ENCODE measurements around the gene GNLY. TPM values are rescaled to one million over a fixed set of nuclear protein-coding genes. Genes with fewer than 3 reads are reported as not detected.
"Not testable (repeated sequence)": the region's sequence is repeated elsewhere in the genome, so short reads cannot be mapped to it uniquely, and the experiment has no call there.

GNLY gene
- total RNA-seq, 2 donors from 2014 or later, result not detected

DNA sequence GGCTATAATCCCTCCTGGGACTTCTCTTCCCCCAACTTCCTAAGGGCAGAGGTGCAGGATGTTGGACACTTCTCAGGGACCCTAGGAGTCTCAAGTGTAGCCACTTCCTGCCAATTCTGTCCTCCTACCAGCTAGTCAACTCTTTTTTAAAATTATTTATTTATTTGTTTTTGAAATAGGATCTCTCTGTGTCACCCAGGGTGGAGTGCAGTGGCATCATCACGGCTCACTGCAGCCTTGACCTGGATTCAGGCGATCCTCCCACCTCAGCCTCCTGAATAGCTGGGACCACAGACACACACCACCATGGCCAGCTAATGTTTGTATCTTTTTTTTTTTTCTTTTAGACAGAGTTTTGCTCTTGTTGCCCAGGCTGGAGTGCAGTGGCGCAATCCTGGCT is 37.7 kb upstream of the GNLY start:
- peaks cover 30% of the 10 kb centered on the region for H3K36me3 ChIP-seq (ENCODE audit: control insufficient read depth, insufficient read depth, low read length)
- TF ChIP-seq, protein P1, sequence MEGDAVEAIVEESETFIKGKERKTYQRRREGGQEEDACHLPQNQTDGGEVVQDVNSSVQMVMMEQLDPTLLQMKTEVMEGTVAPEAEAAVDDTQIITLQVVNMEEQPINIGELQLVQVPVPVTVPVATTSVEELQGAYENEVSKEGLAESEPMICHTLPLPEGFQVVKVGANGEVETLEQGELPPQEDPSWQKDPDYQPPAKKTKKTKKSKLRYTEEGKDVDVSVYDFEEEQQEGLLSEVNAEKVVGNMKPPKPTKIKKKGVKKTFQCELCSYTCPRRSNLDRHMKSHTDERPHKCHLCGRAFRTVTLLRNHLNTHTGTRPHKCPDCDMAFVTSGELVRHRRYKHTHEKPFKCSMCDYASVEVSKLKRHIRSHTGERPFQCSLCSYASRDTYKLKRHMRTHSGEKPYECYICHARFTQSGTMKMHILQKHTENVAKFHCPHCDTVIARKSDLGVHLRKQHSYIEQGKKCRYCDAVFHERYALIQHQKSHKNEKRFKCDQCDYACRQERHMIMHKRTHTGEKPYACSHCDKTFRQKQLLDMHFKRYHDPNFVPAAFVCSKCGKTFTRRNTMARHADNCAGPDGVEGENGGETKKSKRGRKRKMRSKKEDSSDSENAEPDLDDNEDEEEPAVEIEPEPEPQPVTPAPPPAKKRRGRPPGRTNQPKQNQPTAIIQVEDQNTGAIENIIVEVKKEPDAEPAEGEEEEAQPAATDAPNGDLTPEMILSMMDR (conservative IDR thresholded peaks at IDR 0.05), result no peak
- no peak overlapping the region for H3K9ac ChIP-seq (ENCODE audit: extremely low read depth, low read length, poor library complexity, severe bottlenecking)
- Mint-ChIP-seq H3K4me3 (no peak overlapping the region), H3K27ac (no peak overlapping the region), H3K27me3 (ENCODE audit: insufficient read depth) (no peaks in the 10 kb centered on the region), H3K9me3 (no peaks in the 10 kb centered on the region), H3K36me3 (ENCODE audit: low read depth) (peaks cover 33% of the 10 kb centered on the region), H3K4me1 (no peaks in the 10 kb centered on the region)
- no peaks in the 10 kb centered on the region for H3K4me1 ChIP-seq (ENCODE audit: control insufficient read depth, insufficient read depth, low read length)
- H3K27ac ChIP-seq (ENCODE audit: low read depth, low read length), result no peak overlapping the region
- 96% methylated on average over 3 of the region's 3 CpGs; no CpG with 5 or more reads in 1 of the 2 experiments for WGBS, 2 experiments (ENCODE audit: insufficient coverage in 1 of 2, insufficient read length in 1 of 2)
- H3K27me3 ChIP-seq (ENCODE audit: control insufficient read depth, insufficient read depth, low read length, poor library complexity, severe bottlenecking), result no peaks in the 10 kb centered on the region
- H3K9me3 ChIP-seq (ENCODE audit: control insufficient read depth, low read length), result no peaks in the 10 kb centered on the region
- DNase-seq, result no peak
- H3K4me3 ChIP-seq (ENCODE audit: low read length), result no peak overlapping the region

DNA sequence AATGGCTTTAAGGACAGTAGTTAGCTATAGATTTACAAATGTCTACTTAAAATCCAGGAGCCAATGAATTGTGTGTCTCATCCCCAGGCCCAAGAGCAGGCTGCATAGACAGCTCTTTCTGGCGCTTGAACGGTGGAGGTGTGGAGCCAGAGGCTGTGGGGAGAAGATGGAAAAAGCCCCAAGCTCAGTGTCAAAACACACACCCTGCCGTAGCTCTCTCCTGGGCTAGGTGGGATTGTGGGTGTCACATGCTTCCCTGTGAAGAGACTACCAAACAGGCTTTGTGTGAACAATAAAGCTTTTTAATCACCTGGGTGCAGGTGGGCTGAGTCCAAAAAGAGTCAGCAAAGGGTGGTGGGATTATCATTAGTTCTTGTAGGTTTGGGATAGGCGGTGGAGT is 36.8 kb upstream of the GNLY start:
- H3K27me3 ChIP-seq (ENCODE audit: control insufficient read depth, insufficient read depth, low read length, poor library complexity, severe bottlenecking); H3K4me1 Mint-ChIP-seq; H3K4me3 Mint-ChIP-seq; H3K4me3 ChIP-seq (ENCODE audit: low read length); H3K4me1 ChIP-seq (ENCODE audit: control insufficient read depth, insufficient read depth, low read length); H3K9me3 Mint-ChIP-seq; DNase-seq; H3K9me3 ChIP-seq (ENCODE audit: control insufficient read depth, low read length); H3K27me3 Mint-ChIP-seq (ENCODE audit: insufficient read depth); H3K27ac ChIP-seq (ENCODE audit: low read depth, low read length); H3K9ac ChIP-seq (ENCODE audit: extremely low read depth, low read length, poor library complexity, severe bottlenecking): not testable (repeated sequence)
- H3K27ac Mint-ChIP-seq, result peak overlapping the region; percentile 33
- H3K36me3 Mint-ChIP-seq (ENCODE audit: low read depth), result peaks cover 28% of the 10 kb centered on the region
- peaks cover 22% of the 10 kb centered on the region for H3K36me3 ChIP-seq (ENCODE audit: control insufficient read depth, insufficient read depth, low read length)
- WGBS, 2 experiments (ENCODE audit: insufficient coverage in 1 of 2, insufficient read length in 1 of 2), result 95 to 96% methylated on average over 3 to 4 of the region's 4 CpGs

DNA sequence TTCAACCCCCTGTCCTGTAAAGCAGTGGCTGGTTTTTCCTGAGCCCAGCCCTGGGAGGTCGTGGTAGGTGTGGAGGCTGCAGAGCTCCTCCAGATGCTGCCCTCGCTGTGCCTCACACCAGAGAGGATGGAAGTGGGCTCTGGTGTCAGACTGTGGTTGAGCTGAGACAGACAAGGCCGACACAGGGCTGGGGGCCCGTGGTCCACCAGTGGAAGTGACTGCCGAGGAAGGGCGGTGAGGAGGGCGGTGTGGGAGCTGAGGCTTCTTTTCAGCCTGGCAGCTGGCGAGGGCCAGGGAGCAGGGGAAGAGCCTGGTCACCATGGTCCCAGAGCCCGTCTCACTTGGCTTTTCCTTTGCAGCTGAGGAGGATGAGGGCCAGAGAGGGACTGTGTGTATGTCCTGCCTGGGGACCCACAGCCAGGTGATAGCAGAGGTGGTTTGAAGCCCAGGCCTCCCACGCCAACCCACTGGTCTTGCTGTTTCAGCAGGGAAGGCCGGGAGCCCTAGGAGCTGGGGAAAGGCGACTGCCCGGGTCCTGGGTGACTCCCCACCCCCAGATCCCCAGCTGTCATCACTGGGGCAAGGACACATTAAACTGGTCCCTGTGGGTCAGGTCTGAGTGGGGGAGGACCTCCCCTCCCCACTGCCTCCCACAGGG is 34.7 kb upstream of the GNLY start:
- DNase-seq, result no peak
- Mint-ChIP-seq H3K27ac (no peak overlapping the region), H3K9me3 (no peaks in the 10 kb centered on the region), H3K27me3 (ENCODE audit: insufficient read depth) (no peaks in the 10 kb centered on the region), H3K4me3 (no peak overlapping the region), H3K4me1 (no peaks in the 10 kb centered on the region), H3K36me3 (ENCODE audit: low read depth) (peaks cover 24% of the 10 kb centered on the region)
- H3K36me3 ChIP-seq (ENCODE audit: control insufficient read depth, insufficient read depth, low read length), result peaks cover 6% of the 10 kb centered on the region
- H3K27me3 ChIP-seq (ENCODE audit: control insufficient read depth, insufficient read depth, low read length, poor library complexity, severe bottlenecking), result no peaks in the 10 kb centered on the region
- H3K9ac ChIP-seq (ENCODE audit: extremely low read depth, low read length, poor library complexity, severe bottlenecking), result no peak overlapping the region
- H3K27ac ChIP-seq (ENCODE audit: low read depth, low read length), result no peak overlapping the region
- no peaks in the 10 kb centered on the region for H3K9me3 ChIP-seq (ENCODE audit: control insufficient read depth, low read length)
- H3K4me3 ChIP-seq (ENCODE audit: low read length), result no peak overlapping the region
- 95 to 100% methylated on average over 2 to 13 of the region's 13 CpGs for WGBS, 2 experiments (ENCODE audit: insufficient coverage in 1 of 2, insufficient read length in 1 of 2)
- TF ChIP-seq, protein P1 (conservative IDR thresholded peaks at IDR 0.05), result no peak
- H3K4me1 ChIP-seq (ENCODE audit: control insufficient read depth, insufficient read depth, low read length), result no peaks in the 10 kb centered on the region

GRCh38 chr2:85660301-85660700 is 33.9 kb upstream of the GNLY start:
- not testable (repeated sequence) for DNase-seq; H3K27ac ChIP-seq (ENCODE audit: low read depth, low read length); H3K36me3 ChIP-seq (ENCODE audit: control insufficient read depth, insufficient read depth, low read length); H3K9ac ChIP-seq (ENCODE audit: extremely low read depth, low read length, poor library complexity, severe bottlenecking); H3K9me3 Mint-ChIP-seq; H3K27ac Mint-ChIP-seq; H3K9me3 ChIP-seq (ENCODE audit: control insufficient read depth, low read length); H3K4me3 ChIP-seq (ENCODE audit: low read length); H3K27me3 ChIP-seq (ENCODE audit: control insufficient read depth, insufficient read depth, low read length, poor library complexity, severe bottlenecking); H3K4me1 Mint-ChIP-seq; H3K4me1 ChIP-seq (ENCODE audit: control insufficient read depth, insufficient read depth, low read length); H3K27me3 Mint-ChIP-seq (ENCODE audit: insufficient read depth); H3K4me3 Mint-ChIP-seq
- 92 to 95% methylated on average over 10 to 11 of the region's 11 CpGs for WGBS, 2 experiments (ENCODE audit: insufficient coverage in 1 of 2, insufficient read length in 1 of 2)
- H3K36me3 Mint-ChIP-seq (ENCODE audit: low read depth), result peaks cover 22% of the 10 kb centered on the region

All from endodermal cell (in vitro differentiated cells).